Measurements from ENCODE around the gene LILRA6. TPM values are rescaled to one million over a fixed set of nuclear protein-coding genes. Genes with fewer than 3 reads are reported as not detected.

LILRA6 gene
- total RNA-seq, 1 experiment from 2014 or later: not detected

- TF ChIP-seq CTCF (IDR thresholded peaks at IDR 0.05 in 2 of 3, conservative IDR thresholded peaks at IDR 0.05 in 1 of 3; ENCODE audit: borderline replicate concordance in 1 of 3, insufficient read depth in 1 of 3, low read depth in 2 of 3, low read length in 2 of 3): no peak
- no peak for TF ChIP-seq SIN3A (IDR thresholded peaks at IDR 0.05; ENCODE audit: low read depth)
- TF ChIP-seq EGR1 (IDR thresholded peaks at IDR 0.05; ENCODE audit: low read depth): no peak
- TF ChIP-seq CEBPB (IDR thresholded peaks at IDR 0.05; ENCODE audit: low read depth): no peak
- TF ChIP-seq RAD21 (IDR thresholded peaks at IDR 0.05; ENCODE audit: low read depth): no peak
Measured at GRCh38 chr19:54186934-54187381, 55.6 kb downstream of the LILRA6 start (continued).

Small RNAs within 50 kb of the gene (microRNA-seq; reads per million reads assigned to microRNA genes)
- not detected for gene MIR4752 (ENCODE audit: borderline number of aligned reads)

Other genes with a start within 250 kb of the LILRA6 start
- gene VSTM1, start 178.9 kb downstream of the LILRA6 start, total RNA-seq (2021; ENCODE audit: unreplicated experiment): not detected
- not detected for gene TARM1, start 161.4 kb downstream of the LILRA6 start, total RNA-seq (2021; ENCODE audit: unreplicated experiment)
- gene OSCAR, start 142.0 kb downstream of the LILRA6 start, total RNA-seq (2021; ENCODE audit: unreplicated experiment): 0.59 TPM
- 149 TPM for gene NDUFA3, start 139.9 kb downstream of the LILRA6 start, total RNA-seq (2021; ENCODE audit: unreplicated experiment)
- gene TFPT, start 127.1 kb downstream of the LILRA6 start, total RNA-seq (2021; ENCODE audit: unreplicated experiment): 7.1 TPM
- gene PRPF31, start 127.0 kb downstream of the LILRA6 start, total RNA-seq (2021; ENCODE audit: unreplicated experiment): 99.0 TPM
- gene CNOT3, start 105.0 kb downstream of the LILRA6 start, total RNA-seq (2021; ENCODE audit: unreplicated experiment): 76.7 TPM
- gene LENG1, start 83.1 kb downstream of the LILRA6 start, total RNA-seq (2021; ENCODE audit: unreplicated experiment): 7.6 TPM
- gene TMC4, start 69.6 kb downstream of the LILRA6 start, total RNA-seq (2021; ENCODE audit: unreplicated experiment): 60.3 TPM
- gene MBOAT7, start 53.2 kb downstream of the LILRA6 start, total RNA-seq (2021; ENCODE audit: unreplicated experiment): 113 TPM
- gene TSEN34, start 51.5 kb downstream of the LILRA6 start, total RNA-seq (2021; ENCODE audit: unreplicated experiment): 99.9 TPM
- gene RPS9, start 41.9 kb downstream of the LILRA6 start, total RNA-seq (2021; ENCODE audit: unreplicated experiment): 1,666 TPM
- 0.12 TPM for gene LILRB3, start 19.8 kb downstream of the LILRA6 start, total RNA-seq (2021; ENCODE audit: unreplicated experiment)
- not detected for gene LILRB5, start 14.5 kb upstream of the LILRA6 start, total RNA-seq (2021; ENCODE audit: unreplicated experiment)
- not detected for gene LILRB2, start 38.3 kb upstream of the LILRA6 start, total RNA-seq (2021; ENCODE audit: unreplicated experiment)
- gene LILRA5, start 70.4 kb upstream of the LILRA6 start, total RNA-seq (2021; ENCODE audit: unreplicated experiment): not detected
- not detected for gene LILRA4, start 96.4 kb upstream of the LILRA6 start, total RNA-seq (2021; ENCODE audit: unreplicated experiment)
- 0.89 TPM for gene LAIR1, start 122.1 kb upstream of the LILRA6 start, total RNA-seq (2021; ENCODE audit: unreplicated experiment)
- 0.37 TPM for gene TTYH1, start 172.7 kb upstream of the LILRA6 start, total RNA-seq (2021; ENCODE audit: unreplicated experiment)
- 196 TPM for gene LENG8, start 206.4 kb upstream of the LILRA6 start, total RNA-seq (2021; ENCODE audit: unreplicated experiment)
- 9.0 TPM for gene LENG9, start 221.0 kb upstream of the LILRA6 start, total RNA-seq (2021; ENCODE audit: unreplicated experiment)
- gene CDC42EP5, start 230.5 kb upstream of the LILRA6 start, total RNA-seq (2021; ENCODE audit: unreplicated experiment): 0.64 TPM

Data from HCT116 (cell line).